Measurements from ENCODE around the gene CEACAM5.
"Not testable (repeated sequence)": the region's sequence is repeated elsewhere in the genome, so short reads cannot be mapped to it uniquely, and the experiment has no call there.

CEACAM5 gene

GRCh38 chr19:41702171-41702651 is 6.2 kb upstream of the CEACAM5 start:
- H3K4me1 ChIP-seq (ENCODE audit: insufficient read depth, low read length), result no peaks in the 10 kb centered on the region
- H3K4me3 ChIP-seq (ENCODE audit: low read depth in 1 of 2, low read length in 2 of 2), result no peak overlapping the region
- no peaks in the 10 kb centered on the region for H3K9me3 ChIP-seq (ENCODE audit: low read length)
- no peak overlapping the region for H3K27ac ChIP-seq (ENCODE audit: low read depth, low read length)
- H3K36me3 ChIP-seq (ENCODE audit: insufficient read depth, low read length), result no peaks in the 10 kb centered on the region
- peaks cover 0 to 21% of the 10 kb centered on the region in 2 donors for H3K27me3 ChIP-seq (ENCODE audit: control insufficient read depth in 1 of 2, insufficient read depth in 2 of 2, low read length in 2 of 2)
- H3K9ac ChIP-seq (ENCODE audit: low read length), result no peak overlapping the region

- no peak overlapping the region for H3K27ac ChIP-seq (ENCODE audit: low read depth, low read length)
- no peaks in the 10 kb centered on the region for H3K4me1 ChIP-seq (ENCODE audit: insufficient read depth, low read length)
- H3K27me3 ChIP-seq (ENCODE audit: control insufficient read depth in 1 of 2, insufficient read depth in 2 of 2, low read length in 2 of 2), result peaks cover 0 to 31% of the 10 kb centered on the region in 2 donors
- no peak overlapping the region for H3K9ac ChIP-seq (ENCODE audit: low read length)
- no peaks in the 10 kb centered on the region for H3K36me3 ChIP-seq (ENCODE audit: insufficient read depth, low read length)
- no peak overlapping the region for H3K4me3 ChIP-seq (ENCODE audit: low read depth in 1 of 2, low read length in 2 of 2)
- no peaks in the 10 kb centered on the region for H3K9me3 ChIP-seq (ENCODE audit: low read length)
Measured at GRCh38 chr19:41703602-41704293, 4.7 kb upstream of the CEACAM5 start.

DNA sequence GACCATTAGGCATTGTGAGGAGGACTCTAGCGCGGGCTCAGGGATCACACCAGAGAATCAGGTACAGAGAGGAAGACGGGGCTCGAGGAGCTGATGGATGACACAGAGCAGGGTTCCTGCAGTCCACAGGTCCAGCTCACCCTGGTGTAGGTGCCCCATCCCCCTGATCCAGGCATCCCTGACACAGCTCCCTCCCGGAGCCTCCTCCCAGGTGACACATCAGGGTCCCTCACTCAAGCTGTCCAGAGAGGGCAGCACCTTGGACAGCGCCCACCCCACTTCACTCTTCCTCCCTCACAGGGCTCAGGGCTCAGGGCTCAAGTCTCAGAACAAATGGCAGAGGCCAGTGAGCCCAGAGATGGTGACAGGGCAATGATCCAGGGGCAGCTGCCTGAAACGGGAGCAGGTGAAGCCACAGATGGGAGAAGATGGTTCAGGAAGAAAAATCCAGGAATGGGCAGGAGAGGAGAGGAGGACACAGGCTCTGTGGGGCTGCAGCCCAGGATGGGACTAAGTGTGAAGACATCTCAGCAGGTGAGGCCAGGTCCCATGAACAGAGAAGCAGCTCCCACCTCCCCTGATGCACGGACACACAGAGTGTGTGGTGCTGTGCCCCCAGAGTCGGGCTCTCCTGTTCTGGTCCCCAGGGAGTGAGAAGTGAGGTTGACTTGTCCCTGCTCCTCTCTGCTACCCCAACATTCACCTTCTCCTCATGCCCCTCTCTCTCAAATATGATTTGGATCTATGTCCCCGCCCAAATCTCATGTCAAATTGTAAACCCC is 2.8 kb upstream of the CEACAM5 start:
- H3K9ac ChIP-seq (ENCODE audit: low read length), result no peak overlapping the region
- H3K4me1 ChIP-seq (ENCODE audit: insufficient read depth, low read length), result no peaks in the 10 kb centered on the region
- H3K27ac ChIP-seq (ENCODE audit: low read depth, low read length), result no peak overlapping the region
- H3K9me3 ChIP-seq (ENCODE audit: low read length), result no peaks in the 10 kb centered on the region
- H3K4me3 ChIP-seq (ENCODE audit: low read depth in 1 of 2, low read length in 2 of 2), result no peak overlapping the region
- no peaks in the 10 kb centered on the region for H3K36me3 ChIP-seq (ENCODE audit: insufficient read depth, low read length)
- peaks cover 0 to 31% of the 10 kb centered on the region in 2 donors for H3K27me3 ChIP-seq (ENCODE audit: control insufficient read depth in 1 of 2, insufficient read depth in 2 of 2, low read length in 2 of 2)

- peaks cover 0 to 26% of the 10 kb centered on the region in 2 donors for H3K27me3 ChIP-seq (ENCODE audit: control insufficient read depth in 1 of 2, insufficient read depth in 2 of 2, low read length in 2 of 2)
- H3K4me3 ChIP-seq (ENCODE audit: low read depth in 1 of 2, low read length in 2 of 2), result no peak overlapping the region
- no peak overlapping the region for H3K27ac ChIP-seq (ENCODE audit: low read depth, low read length)
Measured at GRCh38 chr19:41706741-41707501, 1.5 kb upstream of the CEACAM5 start.

DNA sequence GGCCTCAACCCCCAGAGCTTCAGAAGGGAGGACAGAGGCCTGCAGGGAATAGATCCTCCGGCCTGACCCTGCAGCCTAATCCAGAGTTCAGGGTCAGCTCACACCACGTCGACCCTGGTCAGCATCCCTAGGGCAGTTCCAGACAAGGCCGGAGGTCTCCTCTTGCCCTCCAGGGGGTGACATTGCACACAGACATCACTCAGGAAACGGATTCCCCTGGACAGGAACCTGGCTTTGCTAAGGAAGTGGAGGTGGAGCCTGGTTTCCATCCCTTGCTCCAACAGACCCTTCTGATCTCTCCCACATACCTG is 969 bp upstream of the CEACAM5 start:
- Histone ChIP-seq H3K36me3 (ENCODE audit: insufficient read depth, low read length) (no peaks in the 10 kb centered on the region), H3K4me1 (ENCODE audit: insufficient read depth, low read length) (no peaks in the 10 kb centered on the region), H3K4me3 (ENCODE audit: low read depth in 1 of 2, low read length in 2 of 2) (no peak overlapping the region), H3K27ac (ENCODE audit: low read depth, low read length) (no peak overlapping the region), H3K27me3 (ENCODE audit: control insufficient read depth in 1 of 2, insufficient read depth in 2 of 2, low read length in 2 of 2) (peaks cover 0 to 26% of the 10 kb centered on the region in 2 donors), H3K9ac (ENCODE audit: low read length) (no peak overlapping the region), H3K9me3 (ENCODE audit: low read length) (no peaks in the 10 kb centered on the region)

More at GRCh38 chr19:41706741-41707501, 1.5 kb upstream of the CEACAM5 start:
- no peaks in the 10 kb centered on the region for H3K4me1 ChIP-seq (ENCODE audit: insufficient read depth, low read length)
- H3K36me3 ChIP-seq (ENCODE audit: insufficient read depth, low read length), result no peaks in the 10 kb centered on the region
- no peak overlapping the region for H3K9ac ChIP-seq (ENCODE audit: low read length)
- no peaks in the 10 kb centered on the region for H3K9me3 ChIP-seq (ENCODE audit: low read length)

- H3K9ac ChIP-seq (ENCODE audit: low read length), result no peak overlapping the region
- no peaks in the 10 kb centered on the region for H3K4me1 ChIP-seq (ENCODE audit: insufficient read depth, low read length)
- no peaks in the 10 kb centered on the region for H3K36me3 ChIP-seq (ENCODE audit: insufficient read depth, low read length)
- peaks cover 0 to 26% of the 10 kb centered on the region in 2 donors for H3K27me3 ChIP-seq (ENCODE audit: control insufficient read depth in 1 of 2, insufficient read depth in 2 of 2, low read length in 2 of 2)
- no peaks in the 10 kb centered on the region for H3K9me3 ChIP-seq (ENCODE audit: low read length)
- no peak overlapping the region for H3K4me3 ChIP-seq (ENCODE audit: low read depth in 1 of 2, low read length in 2 of 2)
- no peak overlapping the region for H3K27ac ChIP-seq (ENCODE audit: low read depth, low read length)
Measured at GRCh38 chr19:41707871-41708371, 505 bp upstream of the CEACAM5 start.

DNA sequence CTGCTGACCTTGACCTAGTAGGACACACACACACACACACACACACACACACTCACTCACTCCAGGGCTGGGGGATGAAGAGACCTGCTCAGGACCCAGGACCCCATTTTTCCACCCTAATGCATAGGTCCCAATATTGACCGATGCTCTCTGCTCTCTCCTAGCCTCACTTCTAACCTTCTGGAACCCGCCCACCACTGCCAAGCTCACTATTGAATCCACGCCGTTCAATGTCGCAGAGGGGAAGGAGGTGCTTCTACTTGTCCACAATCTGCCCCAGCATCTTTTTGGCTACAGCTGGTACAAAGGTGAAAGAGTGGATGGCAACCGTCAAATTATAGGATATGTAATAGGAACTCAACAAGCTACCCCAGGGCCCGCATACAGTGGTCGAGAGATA is 1.1 kb downstream of the CEACAM5 start:
- not testable (repeated sequence) for H3K4me3 ChIP-seq (ENCODE audit: low read depth in 1 of 2, low read length in 2 of 2); H3K9ac ChIP-seq (ENCODE audit: low read length)

GRCh38 chr19:41709951-41710645 is 1.7 kb downstream of the CEACAM5 start:
- H3K4me1 ChIP-seq (ENCODE audit: insufficient read depth, low read length), result no peaks in the 10 kb centered on the region
- H3K27me3 ChIP-seq (ENCODE audit: control insufficient read depth in 1 of 2, insufficient read depth in 2 of 2, low read length in 2 of 2), result peaks cover 0 to 26% of the 10 kb centered on the region in 2 donors
- no peaks in the 10 kb centered on the region for H3K36me3 ChIP-seq (ENCODE audit: insufficient read depth, low read length)
- H3K4me3 ChIP-seq (ENCODE audit: low read depth in 1 of 2, low read length in 2 of 2), result no peak overlapping the region
- no peak overlapping the region for H3K27ac ChIP-seq (ENCODE audit: low read depth, low read length)
- H3K9me3 ChIP-seq (ENCODE audit: low read length), result no peaks in the 10 kb centered on the region
- no peak overlapping the region for H3K9ac ChIP-seq (ENCODE audit: low read length)

More for the DNA sequence above, 1.1 kb downstream of the CEACAM5 start:
- not testable (repeated sequence) for H3K4me1 ChIP-seq (ENCODE audit: insufficient read depth, low read length); H3K9me3 ChIP-seq (ENCODE audit: low read length); H3K36me3 ChIP-seq (ENCODE audit: insufficient read depth, low read length); H3K27ac ChIP-seq (ENCODE audit: low read depth, low read length)
- H3K27me3 ChIP-seq (ENCODE audit: control insufficient read depth in 1 of 2, insufficient read depth in 2 of 2, low read length in 2 of 2), result peaks cover 0 to 26% of the 10 kb centered on the region in 2 donors

- Histone ChIP-seq H3K27me3 (ENCODE audit: control insufficient read depth in 1 of 2, insufficient read depth in 2 of 2, low read length in 2 of 2) (peaks cover 0 to 16% of the 10 kb centered on the region in 2 donors), H3K4me1 (ENCODE audit: insufficient read depth, low read length) (no peaks in the 10 kb centered on the region), H3K36me3 (ENCODE audit: insufficient read depth, low read length) (no peaks in the 10 kb centered on the region), H3K4me3 (ENCODE audit: low read depth in 1 of 2, low read length in 2 of 2) (no peak overlapping the region), H3K9me3 (ENCODE audit: low read length) (no peaks in the 10 kb centered on the region), H3K9ac (ENCODE audit: low read length) (no peak overlapping the region), H3K27ac (ENCODE audit: low read depth, low read length) (no peak overlapping the region)
Measured at GRCh38 chr19:41711376-41712261, 3.2 kb downstream of the CEACAM5 start.

- Histone ChIP-seq H3K9me3 (ENCODE audit: low read length) (no peaks in the 10 kb centered on the region), H3K27me3 (ENCODE audit: control insufficient read depth in 1 of 2, insufficient read depth in 2 of 2, low read length in 2 of 2) (peaks cover 0 to 6% of the 10 kb centered on the region in 2 donors), H3K4me1 (ENCODE audit: insufficient read depth, low read length) (no peaks in the 10 kb centered on the region), H3K9ac (ENCODE audit: low read length) (no peak overlapping the region), H3K36me3 (ENCODE audit: insufficient read depth, low read length) (no peaks in the 10 kb centered on the region), H3K4me3 (ENCODE audit: low read depth in 1 of 2, low read length in 2 of 2) (no peak overlapping the region), H3K27ac (ENCODE audit: low read depth, low read length) (no peak overlapping the region)
Measured at GRCh38 chr19:41714598-41714997, 6.2 kb downstream of the CEACAM5 start.
